HG03097 (cell line): Measurements from ENCODE around the gene KAT7.

Experiments used
- ATAC-seq: cut with Tn5 transposase; IDR thresholded peaks from one replicate; pipeline ENCODE4 v1.9.1; 2021; ENCODE audit not compliant: unreplicated experiment, low FRiP score

KAT7 gene

GRCh38 chr17:49839455-49839854 lies 51.0 kb downstream of the KAT7 start:
- ATAC-seq = no peak

GRCh38 chr17:49841548-49841947 lies 53.1 kb downstream of the KAT7 start:
- ATAC-seq = no peak

- ATAC-seq = no peak
Observed at GRCh38 chr17:49842371-49842770, 53.9 kb downstream of the KAT7 start.

GRCh38 chr17:49842846-49843245 lies 54.4 kb downstream of the KAT7 start:
- ATAC-seq = no peak

GRCh38 chr17:49843774-49844350 lies 55.4 kb downstream of the KAT7 start:
- no peak for ATAC-seq

- ATAC-seq = no peak
Observed at GRCh38 chr17:49845321-49845720, 56.8 kb downstream of the KAT7 start.

GRCh38 chr17:49846938-49847712 lies 58.6 kb downstream of the KAT7 start:
- no peak for ATAC-seq

- ATAC-seq = no peak
Observed at GRCh38 chr17:49848019-49848473, 59.6 kb downstream of the KAT7 start, which contains the start of gene TAC4. TSS of gene TAC4 (minus strand) at chr17:49848069. CDS start at chr17:49848017, 52 bp downstream.

- ATAC-seq = no peak
Observed at GRCh38 chr17:49848739-49849138, 60.3 kb downstream of the KAT7 start.

- ATAC-seq = no peak
Observed at GRCh38 chr17:49850218-49850610, 61.7 kb downstream of the KAT7 start.

- no peak for ATAC-seq
Observed at GRCh38 chr17:49850772-49851386, 62.4 kb downstream of the KAT7 start.

GRCh38 chr17:49851387-49852291 lies 63.2 kb downstream of the KAT7 start:
- ATAC-seq = no peak

- ATAC-seq = no peak
Observed at GRCh38 chr17:49853470-49854015, 65.1 kb downstream of the KAT7 start.

- no peak for ATAC-seq
Observed at GRCh38 chr17:49854126-49854525, 65.6 kb downstream of the KAT7 start.

GRCh38 chr17:49858796-49859195 lies 70.3 kb downstream of the KAT7 start:
- no peak for ATAC-seq

GRCh38 chr17:49859991-49860953 lies 71.8 kb downstream of the KAT7 start:
- ATAC-seq = no peak

GRCh38 chr17:49861150-49861884 lies 72.8 kb downstream of the KAT7 start:
- ATAC-seq = no peak

- no peak for ATAC-seq
Observed at GRCh38 chr17:49862781-49863331, 74.4 kb downstream of the KAT7 start.
